ENCODE results near the gene EXOC4. TPM values are rescaled to one million over a fixed set of nuclear protein-coding genes. Genes with fewer than 3 reads are reported as not detected.

The EXOC4 gene
- total RNA-seq, 1 experiment from 2014 or later: 75.8 TPM

DNA sequence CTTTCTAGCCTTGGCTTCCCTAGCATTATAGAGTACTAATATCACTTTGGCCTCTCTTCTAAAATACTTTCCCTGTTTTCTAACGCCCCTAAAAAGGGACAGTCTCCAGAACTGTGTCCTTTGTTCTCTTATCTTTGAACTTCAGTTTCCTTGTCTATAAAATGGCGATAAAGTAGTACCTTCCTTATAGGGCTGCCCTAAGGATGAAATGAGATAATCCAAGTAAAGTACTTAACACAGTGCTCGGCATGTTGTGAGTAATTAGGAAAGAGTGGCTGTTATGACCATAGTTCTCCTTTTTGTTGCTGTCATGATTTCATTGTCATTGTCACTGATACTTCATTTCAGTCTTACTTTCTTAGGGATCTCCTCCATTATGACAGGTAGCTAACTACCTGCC lies 114.7 kb downstream of the EXOC4 start:
- no CpG with 5 or more reads among the region's 3 CpGs for WGBS (ENCODE audit: extremely low coverage, insufficient read length, low lambda C conversion rate)
- no peaks in the 10 kb centered on the region for H3K36me3 Mint-ChIP-seq (ENCODE audit: insufficient read depth in 1 of 3, low read depth in 3 of 3)

More for the DNA sequence above, 114.7 kb downstream of the EXOC4 start:
- H3T11ph ChIP-seq (ENCODE audit: low read length): no peak overlapping the region
- no peak overlapping the region for H3K18ac ChIP-seq (ENCODE audit: insufficient read length, low read depth, low read length)
- H4K5ac ChIP-seq (ENCODE audit: insufficient read length, low read depth, low read length): no peak overlapping the region
- H2AFZ ChIP-seq (ENCODE audit: low read length): no peak overlapping the region
- H3K27ac ChIP-seq (ENCODE audit: insufficient read length, low read depth, low read length): no peak overlapping the region
- H3K23ac ChIP-seq (ENCODE audit: insufficient read length, low read depth, low read length): no peak overlapping the region
- Mint-ChIP-seq H3K4me3 (no peak overlapping the region), H3K27ac (no peak overlapping the region), H3K9me3 (no peaks in the 10 kb centered on the region), H3K4me1 (peaks cover 15 to 33% of the 10 kb centered on the region in 2 experiments), H3K27me3 (ENCODE audit: low read depth) (no peaks in the 10 kb centered on the region)
- H3K9ac ChIP-seq (ENCODE audit: extremely low read depth, insufficient read length, low read length): no peak overlapping the region
- H3K4ac ChIP-seq (ENCODE audit: low read depth, low read length): no peak overlapping the region
- no peak overlapping the region for H3K4me2 ChIP-seq (ENCODE audit: insufficient read depth, insufficient read length, low read length)
- no peaks in the 10 kb centered on the region for H3K79me1 ChIP-seq (ENCODE audit: insufficient read depth, low read depth, low read length, poor library complexity, severe bottlenecking)
- H3K23me2 ChIP-seq (ENCODE audit: insufficient read length, low read depth, low read length, poor library complexity, severe bottlenecking): no peaks in the 10 kb centered on the region
- no peaks in the 10 kb centered on the region for H3K27me3 ChIP-seq (ENCODE audit: insufficient read depth, low read length)
- H4K91ac ChIP-seq (ENCODE audit: insufficient read length, low read depth, low read length): no peak overlapping the region
- H3K14ac ChIP-seq (ENCODE audit: insufficient read depth, low read length): no peak overlapping the region
- H2BK120ac ChIP-seq (ENCODE audit: low read depth, low read length, poor library complexity, severe bottlenecking): no peak overlapping the region
- H3K4me1 ChIP-seq (ENCODE audit: insufficient read depth, low read length): peaks cover 6% of the 10 kb centered on the region
- H4K20me1 ChIP-seq (ENCODE audit: control insufficient read depth, insufficient read depth, insufficient read length): no peaks in the 10 kb centered on the region
- no peak overlapping the region for H4K8ac ChIP-seq (replicated peaks; ENCODE audit: insufficient read length, low read depth, low read length)
- H2BK12ac ChIP-seq (ENCODE audit: insufficient read length, low read depth, low read length): no peak overlapping the region
- H2BK15ac ChIP-seq (ENCODE audit: low read depth, low read length): no peak overlapping the region
- DNase-seq: no peak
- no peak overlapping the region for H3K56ac ChIP-seq (ENCODE audit: insufficient read length, low read depth, low read length)
- no peak overlapping the region for H2BK20ac ChIP-seq (ENCODE audit: low read depth, low read length, poor library complexity, severe bottlenecking)
- H3K79me2 ChIP-seq (ENCODE audit: insufficient read depth, low read length): no peaks in the 10 kb centered on the region
- no peaks in the 10 kb centered on the region for H3K9me3 ChIP-seq (ENCODE audit: control insufficient read depth, low read depth, low read length)
- H2AK5ac ChIP-seq (ENCODE audit: insufficient read length, low read length): no peak overlapping the region
- no peak for TF ChIP-seq CTCF (conservative IDR thresholded peaks at IDR 0.05)
- H2BK5ac ChIP-seq (ENCODE audit: insufficient read length, low read length): no peak overlapping the region
